K562 (cell line): Measurements from ENCODE around the gene LMNTD2. TPM values are rescaled to one million over a fixed set of nuclear protein-coding genes. Genes with fewer than 3 reads are reported as not detected.

Source experiments
- ATAC-seq: fragments of 200-7000 bp; cut with Tn5 transposase; 3 replicates; pipeline ENCODE4 v1.9.1; 2020; ENCODE audit warnings: moderate library complexity
- BruUV-seq: library from RNA; stranded (reverse); fragments of 400-500 nt; replicated peaks from 2 replicates; lab custom pipeline; 2021; lab: Mats Ljungman, UMichigan
- CTCF ChIA-PET: fragments of 300-600 bp; formaldehyde crosslinking; extraction: SDS; loops from one replicate; lab custom pipeline; 2021; ENCODE audit warnings: low intra/inter-chr PET ratio; lab: Yijun Ruan, JAX
- POLR2A ChIA-PET: fragments of 300-600, 350-650 bp; sonication (Branson Sonifier 250); formaldehyde crosslinking; extraction: SDS; loops from one replicate; lab custom pipeline; 2021; ENCODE audit warnings: antibody characterized with exemption, inconsistent platforms; lab: Yijun Ruan, JAX
- DNase-seq, 4 experiments: peaks; one replicate each; pipeline versions ENCODE4 v3.0.0 to v3.0.0-alpha.2; 2011 to 2018; ENCODE audit warnings: low spot score in 3 of 4, mixed read lengths in 3 of 4; ENCODE audit errors: extremely low read depth in 1 of 4
- FAIRE-seq: peaks from 2 replicates; lab custom pipeline; 2011; peaks lifted over from hg19 to GRCh38; lab: Jason Lieb, UNC
- H2AFZ ChIP-seq: 2 replicates; pipeline ENCODE4 v1.6.0; 2011; ENCODE audit warnings: low read depth, low read length, control low read depth, inconsistent platforms
- H3K27ac ChIP-seq: fragments of 200-600 bp; 3 replicates; pipeline ENCODE4 v1.8.0; 2011; ENCODE audit warnings: low read depth, mild to moderate bottlenecking, control low read depth, inconsistent platforms, low read length, moderate library complexity, mixed read lengths; ENCODE audit errors: extremely low read depth
- H3K27me3 ChIP-seq, 2 experiments: fragments of 300-600 bp in 1 of 2; 2 replicates in 1 of 2; 3 replicates in 1 of 2; pipeline versions ENCODE4 v1.6.0 to v1.8.0; 2011; ENCODE audit warnings: inconsistent platforms in 2 of 2, low read length in 2 of 2, mild to moderate bottlenecking in 1 of 2, mixed read lengths in 1 of 2, moderate library complexity in 1 of 2; ENCODE audit not compliant: control insufficient read depth in 2 of 2, insufficient read depth in 2 of 2
- H3K36me3 ChIP-seq: fragments of 300-600 bp; 3 replicates; pipeline ENCODE4 v1.8.0; 2011; ENCODE audit warnings: mild to moderate bottlenecking, low read length, inconsistent platforms; ENCODE audit not compliant: control insufficient read depth, insufficient read depth
- H3K4me1 ChIP-seq, 2 experiments: fragments of 200-600 bp in 1 of 2; replicated peaks in 1 of 2; 2 replicates in 1 of 2; 3 replicates in 1 of 2; pipeline versions ENCODE4 v1.5.1 to v1.8.0; 2011; ENCODE audit warnings: inconsistent platforms in 2 of 2, low read length in 2 of 2, mild to moderate bottlenecking in 1 of 2, mixed read lengths in 1 of 2, moderate library complexity in 1 of 2; ENCODE audit not compliant: control insufficient read depth in 2 of 2, insufficient read depth in 2 of 2
- H3K4me2 ChIP-seq: 2 replicates; pipeline ENCODE4 v1.6.1; 2011; ENCODE audit warnings: low read length, control low read depth, inconsistent platforms, mixed read lengths; ENCODE audit not compliant: insufficient read depth
- H3K4me3 ChIP-seq: fragments of 200-600 bp; sonication (generic), shearing (Covaris generic); 2 replicates; pipeline ENCODE4 v1.5.1; 2016; ENCODE audit warnings: control low read depth, inconsistent platforms
- H3K79me2 ChIP-seq: fragments of 200-600 bp; 3 replicates; pipeline ENCODE4 v1.8.0; 2011; ENCODE audit warnings: low read length, inconsistent platforms; ENCODE audit not compliant: control insufficient read depth, insufficient read depth
- H3K9ac ChIP-seq, 2 experiments: 2 replicates each; pipeline versions ENCODE4 v1.6.0 to v1.6.1; 2011; ENCODE audit warnings: low read depth in 2 of 2, low read length in 2 of 2, control low read depth in 1 of 2, inconsistent platforms in 1 of 2, mild to moderate bottlenecking in 1 of 2, mixed read lengths in 1 of 2; ENCODE audit not compliant: insufficient read depth in 1 of 2
- H3K9me1 ChIP-seq: one replicate; pipeline ENCODE4 v1.6.0; 2011; ENCODE audit warnings: inconsistent platforms, mild to moderate bottlenecking, low read length, moderate library complexity; ENCODE audit not compliant: control insufficient read depth, insufficient read depth
- H3K9me3 ChIP-seq: replicated peaks from 2 replicates; pipeline ENCODE4 v1.5.1; 2011; ENCODE audit warnings: low read depth, low read length, inconsistent platforms; ENCODE audit not compliant: control insufficient read depth, insufficient read depth
- H4K20me1 ChIP-seq: replicated peaks from 2 replicates; pipeline ENCODE4 v1.6.1; 2011; ENCODE audit warnings: low read length, inconsistent platforms, mixed read lengths; ENCODE audit not compliant: control insufficient read depth, insufficient read depth
- IRF1 ChIP-seq: sonication (generic); formaldehyde crosslinking; IDR thresholded peaks from 2 replicates; pipeline ENCODE4 v1.8.0; 2022; ENCODE audit warnings: missing genetic modification reagents, mild to moderate bottlenecking, borderline replicate concordance
- MED1 ChIP-seq: sonication (generic); formaldehyde crosslinking; IDR thresholded peaks from 2 replicates; pipeline ENCODE4 v1.8.1; 2023; ENCODE audit warnings: missing genetic modification reagents, borderline replicate concordance
- NFIC ChIP-seq: fragments of 450-650 bp; IDR thresholded peaks from 2 replicates; pipeline ENCODE4 v1.6.1; 2017; ENCODE audit warnings: mild to moderate bottlenecking, inconsistent platforms
- POU5F1 ChIP-seq: fragments of 150-350 bp; IDR thresholded peaks from 2 replicates; pipeline ENCODE4 v1.6.1; 2014; ENCODE audit warnings: borderline replicate concordance, low read length, low read depth, mild to moderate bottlenecking; ENCODE audit not compliant: partially characterized antibody
- TAF9B ChIP-seq: fragments of 450-650 bp; IDR thresholded peaks from 2 replicates; pipeline ENCODE4 v1.6.1; 2018; ENCODE audit warnings: mild to moderate bottlenecking; ENCODE audit not compliant: partially characterized antibody
- ZBTB43 ChIP-seq: sonication (generic); formaldehyde crosslinking; IDR thresholded peaks from 2 replicates; pipeline ENCODE4 v1.8.0; 2023; ENCODE audit warnings: mild to moderate bottlenecking, missing genetic modification reagents
- ZNF184 ChIP-seq: sonication (generic); formaldehyde crosslinking; IDR thresholded peaks from 2 replicates; pipeline ENCODE4 v1.5.0; 2020; ENCODE audit warnings: missing genetic modification reagents
- WGBS: fragments of 100-300 bp; shearing (Covaris generic); methylation state at CpG from one replicate; pipeline ENCODE4 v1.1.6; 2016; ENCODE audit warnings: low coverage, mixed read lengths; ENCODE audit not compliant: insufficient coverage; ENCODE audit errors: missing lambda C conversion rate; 5-methylcytosine and 5-hydroxymethylcytosine counted together
- in situ Hi-C: fragments of 300-500 bp; cut with MboI; formaldehyde crosslinking; loops from 4 replicates; pipeline ENCODE4 v1.15.0; 2018; ENCODE audit warnings: inconsistent platforms, mixed read lengths
- intact Hi-C: fragments of 100-400 bp; cut with micrococcal nuclease; formaldehyde crosslinking; loops from 2 replicates; pipeline ENCODE4 v1.14.2; 2022
- polyA plus RNA-seq, 8 experiments: library from polyadenylated mRNA; depleted of rRNA in 4 of 8; stranded (reverse) in 5 of 8; unstranded in 3 of 8; fragments of >200 nt; fragmentation: Nextera tagmentation in 2 of 8; fragmentation: Illumina TruSeq in 1 of 8; extraction: Ambion mirVana in 2 of 8; extraction: Trizol in 1 of 8; gene quantifications; 2 replicates each; pipeline versions ENCODE4 v1.2.1 to v1.2.3, GENCODE V29; 2011 to 2014; ENCODE audit warnings: inconsistent platforms in 1 of 8, missing spikeins in 1 of 8
- total RNA-seq, 7 experiments: library from RNA; depleted of rRNA in 6 of 7; stranded (reverse); fragments of >200 nt in 6 of 7; fragmentation: Illumina TruSeq in 2 of 7; extraction: Trizol in 2 of 7; gene quantifications; 2 replicates each; pipeline versions ENCODE4 v1.2.1 to v1.2.3, GENCODE V29; 2011 to 2021; ENCODE audit warnings: low replicate concordance in 1 of 7
- TF ChIP-seq, protein P1 (sequence below): fragments of 150-350 bp; conservative IDR thresholded peaks from 2 replicates; pipeline ENCODE4 v1.6.1; 2014; ENCODE audit warnings: low read length

The LMNTD2 gene
- total and polyA plus RNA-seq, 9 of the 15 experiments (the other 6 are each of a cell fraction or from before 2014, with no cell fraction given), result 0.48 to 4.2 (median 1.5) TPM; not detected in 3

DNA sequence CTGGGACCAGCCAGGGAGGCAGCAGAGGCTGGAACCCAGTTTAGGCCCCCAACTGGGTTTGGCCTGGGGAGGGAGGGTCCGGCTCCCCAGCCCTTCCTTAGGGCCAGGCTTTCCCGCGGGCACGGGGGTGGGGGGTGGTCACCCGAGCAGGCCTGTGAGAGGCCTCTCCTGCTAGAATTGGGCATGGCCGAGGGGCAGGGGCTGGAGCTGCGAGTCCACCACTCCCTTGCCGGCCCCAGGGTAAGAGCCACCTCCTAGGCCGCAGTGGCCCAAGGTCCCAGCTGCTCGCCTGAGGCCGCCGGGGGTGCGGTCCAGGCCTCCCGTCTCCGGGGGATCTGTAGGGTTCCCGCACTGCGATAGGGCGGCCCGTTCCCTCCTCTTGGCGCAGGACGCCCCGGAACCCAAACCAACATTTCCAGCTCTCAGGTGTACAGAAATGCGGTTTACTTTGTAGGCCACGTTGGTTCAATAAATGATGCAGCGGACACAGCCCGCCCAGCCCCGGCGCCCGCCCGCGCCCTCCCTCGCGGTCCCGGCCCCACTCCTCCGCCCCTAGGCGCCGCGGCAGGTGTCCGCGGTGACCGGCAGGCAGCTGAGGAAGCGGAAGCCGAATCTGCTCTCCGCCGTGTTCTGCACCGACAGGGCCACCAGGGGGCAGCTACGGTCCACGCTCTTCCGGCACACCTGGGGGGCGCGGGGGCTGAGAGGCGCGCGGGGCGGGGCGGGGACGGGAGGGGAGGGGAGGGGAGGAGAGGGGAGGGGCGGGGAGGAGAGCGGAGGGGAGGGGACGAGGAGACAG is 5.9 kb downstream of the LMNTD2 start (continued):
- no peak for TF ChIP-seq MED1 (CRISPR knock-in tag)

DNA sequence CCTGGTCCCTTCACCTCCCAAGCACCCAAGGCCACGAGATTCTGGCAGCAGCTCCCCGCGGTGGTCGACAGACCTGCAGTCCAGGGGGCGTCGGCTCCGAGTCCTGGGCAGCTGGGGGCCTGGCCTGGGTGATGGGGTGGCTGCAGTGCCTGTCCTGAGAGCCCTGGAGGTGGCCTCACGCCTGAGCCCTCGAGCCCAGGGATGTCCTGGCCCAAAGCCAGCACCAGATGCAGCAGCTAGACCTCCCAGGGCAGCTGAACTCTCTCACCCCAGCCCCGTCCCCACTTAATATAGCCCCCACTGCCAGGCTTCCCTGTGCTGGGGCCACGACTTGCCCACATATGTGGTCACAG is 6.6 kb downstream of the LMNTD2 start:
- BruUV-seq, result no TSS peak
- FAIRE-seq, result no peak
- H3K4me1 ChIP-seq, result peaks cover 13 to 99% of the 10 kb centered on the region in 2 experiments; a peak in 4 of 5 replicates

More for the DNA sequence above, 6.6 kb downstream of the LMNTD2 start:
- Histone ChIP-seq H3K9me1 (no peaks in the 10 kb centered on the region), H3K4me3 (no peak overlapping the region), H3K9ac (peak overlapping the region in 1 of 2 experiments; percentile 85; a peak in 2 of 4 replicates), H3K9me3 (no peaks in the 10 kb centered on the region), H3K27ac (no peak overlapping the region), H4K20me1 (no peaks in the 10 kb centered on the region), H3K79me2 (no peaks in the 10 kb centered on the region), H3K36me3 (no peaks in the 10 kb centered on the region), H2AFZ (no peak overlapping the region), H3K27me3 (no peaks in the 10 kb centered on the region), H3K4me2 (no peak overlapping the region)
- POLR2A ChIA-PET, result interaction anchor here (1.1 to 1.5 kb wide), 2 partner anchors 35 to 194 kb away, joined by 3 to 4 read pairs; partner anchors contain the start of gene TALDO1
- WGBS, result 67% methylated on average over 11 of the region's 11 CpGs
- CTCF ChIA-PET, result interaction anchor here (1.8 kb wide), 1 partner anchor 174 kb away, joined by 12 read pairs; no protein-coding TSS in a partner anchor
- TF ChIP-seq ZNF184 (CRISPR knock-in tag) (no peak), POU5F1 (no peak), IRF1 (CRISPR knock-in tag) (no peak), NFIC (peak; percentile 82), TAF9B (no peak), ZBTB43 (no peak)
- TF ChIP-seq, protein P1, sequence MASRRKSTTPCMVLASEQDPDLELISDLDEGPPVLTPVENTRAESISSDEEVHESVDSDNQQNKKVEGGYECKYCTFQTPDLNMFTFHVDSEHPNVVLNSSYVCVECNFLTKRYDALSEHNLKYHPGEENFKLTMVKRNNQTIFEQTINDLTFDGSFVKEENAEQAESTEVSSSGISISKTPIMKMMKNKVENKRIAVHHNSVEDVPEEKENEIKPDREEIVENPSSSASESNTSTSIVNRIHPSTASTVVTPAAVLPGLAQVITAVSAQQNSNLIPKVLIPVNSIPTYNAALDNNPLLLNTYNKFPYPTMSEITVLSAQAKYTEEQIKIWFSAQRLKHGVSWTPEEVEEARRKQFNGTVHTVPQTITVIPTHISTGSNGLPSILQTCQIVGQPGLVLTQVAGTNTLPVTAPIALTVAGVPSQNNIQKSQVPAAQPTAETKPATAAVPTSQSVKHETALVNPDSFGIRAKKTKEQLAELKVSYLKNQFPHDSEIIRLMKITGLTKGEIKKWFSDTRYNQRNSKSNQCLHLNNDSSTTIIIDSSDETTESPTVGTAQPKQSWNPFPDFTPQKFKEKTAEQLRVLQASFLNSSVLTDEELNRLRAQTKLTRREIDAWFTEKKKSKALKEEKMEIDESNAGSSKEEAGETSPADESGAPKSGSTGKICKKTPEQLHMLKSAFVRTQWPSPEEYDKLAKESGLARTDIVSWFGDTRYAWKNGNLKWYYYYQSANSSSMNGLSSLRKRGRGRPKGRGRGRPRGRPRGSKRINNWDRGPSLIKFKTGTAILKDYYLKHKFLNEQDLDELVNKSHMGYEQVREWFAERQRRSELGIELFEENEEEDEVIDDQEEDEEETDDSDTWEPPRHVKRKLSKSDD, result no peak
- intact Hi-C loops, result loop anchor here (5.0 to 10.0 kb wide), 3 partner anchors 61 to 173 kb away; partner anchors contain the start of genes DEAF1, IRF7 and TMEM80
- in situ Hi-C loops, result no loop called here
- DNase-seq (no peak), ATAC-seq (no peak)
